Tibial nerve (tissue), 4 donors: ENCODE data around the gene TOM1L1. TPM values are rescaled to one million over a fixed set of nuclear protein-coding genes. Genes with fewer than 3 reads are reported as not detected.

Experiments used
- DNase-seq, 2 donors: peaks; one replicate each; pipeline ENCODE4 v3.0.0-alpha.2; 2019; ENCODE audit warnings: low spot score in 2 of 2
- H3K27ac ChIP-seq, 4 donors: fragments of 200-600 bp; sonication (generic) in 3 of 4; one replicate each; pipeline ENCODE4 v1.5.1; 2017 to 2019; ENCODE audit warnings: mild to moderate bottlenecking in 1 of 4
- H3K27me3 ChIP-seq, 2 donors: fragments of 200-600 bp; sonication (generic) in 1 of 2; one replicate each; pipeline versions ENCODE4 v1.5.1 to v1.6.0; 2017 to 2019
- H3K36me3 ChIP-seq, 3 donors: fragments of 200-600 bp; sonication (generic); one replicate each; pipeline ENCODE4 v1.5.1; 2018 to 2019
- H3K4me1 ChIP-seq, 4 donors: fragments of 200-600 bp; sonication (generic) in 3 of 4; one replicate each; pipeline ENCODE4 v1.5.1; 2017 to 2019
- H3K4me3 ChIP-seq, 4 donors: fragments of 200-600 bp; sonication (generic) in 3 of 4; one replicate each; pipeline ENCODE4 v1.5.1; 2017 to 2019; ENCODE audit warnings: mild to moderate bottlenecking in 1 of 4, moderate library complexity in 1 of 4
- H3K9me3 ChIP-seq, 4 donors: fragments of 200-600 bp; sonication (generic) in 3 of 4; one replicate each; pipeline ENCODE4 v1.5.1; 2017 to 2019
- EP300 ChIP-seq, 2 donors: sonication (generic); formaldehyde crosslinking; IDR thresholded peaks; one replicate each; pipeline ENCODE4 v1.6.1; 2017; ENCODE audit warnings: antibody characterized with exemption in 2 of 2, mild to moderate bottlenecking in 1 of 2
- POLR2A ChIP-seq, 2 donors: fragments of 450-650 bp; IDR thresholded peaks; one replicate each; pipeline ENCODE4 v1.6.1; 2017; ENCODE audit warnings: antibody characterized with exemption in 2 of 2, mild to moderate bottlenecking in 2 of 2, moderate library complexity in 2 of 2
- WGBS, 2 donors: methylation state at CpG; one replicate each; pipeline ENCODE4 v1.1.5; 2018; 5-methylcytosine and 5-hydroxymethylcytosine counted together
- total RNA-seq, 4 donors: library from RNA; depleted of rRNA; stranded (reverse); fragments of >200 nt; gene quantifications; one replicate each; pipeline ENCODE4 v1.1.0, GENCODE V29; 2016
- TF ChIP-seq, protein P1 (sequence below), 5 experiments: fragments of 200-600 bp in 3 of 5; fragments of 450-650 bp in 2 of 5; sonication (generic) in 3 of 5; IDR thresholded peaks; one replicate each; pipeline ENCODE4 v1.5.1; 2016 to 2019; ENCODE audit warnings: antibody characterized with exemption in 5 of 5, mild to moderate bottlenecking in 3 of 5, moderate library complexity in 2 of 5

The TOM1L1 gene
- total RNA-seq, 4 donors from 2014 or later = 8.6 to 27.4 (median 17.1) TPM

DNA sequence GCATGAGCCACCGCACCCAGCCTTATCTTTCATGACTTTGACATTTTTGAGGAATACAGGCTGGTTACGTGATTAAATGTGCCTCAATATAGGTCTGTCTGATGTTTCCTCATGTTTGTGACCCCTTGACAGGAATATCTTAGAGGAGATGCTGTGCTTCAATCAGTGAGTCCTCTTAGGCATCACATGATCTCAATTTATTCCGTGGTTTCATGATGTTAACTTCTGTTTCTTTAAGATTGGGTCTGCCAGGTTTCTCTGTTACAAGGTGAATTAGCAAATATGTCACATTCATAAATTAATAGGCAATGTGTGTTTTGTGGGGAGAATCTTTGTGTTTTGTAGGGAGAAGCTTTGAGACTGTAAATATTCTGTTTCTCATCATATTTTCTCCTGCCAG is 71.2 kb downstream of the TOM1L1 start:
- 95 to 99% methylated on average over 3 of the region's 3 CpGs for WGBS, 2 donors
- H3K36me3 ChIP-seq = no peaks in the 10 kb centered on the region
- H3K27me3 ChIP-seq = no peaks in the 10 kb centered on the region
- TF ChIP-seq EP300 (IDR thresholded peaks at IDR 0.05) (no peak), POLR2A (IDR thresholded peaks at IDR 0.05) (no peak)
- TF ChIP-seq, protein P1, sequence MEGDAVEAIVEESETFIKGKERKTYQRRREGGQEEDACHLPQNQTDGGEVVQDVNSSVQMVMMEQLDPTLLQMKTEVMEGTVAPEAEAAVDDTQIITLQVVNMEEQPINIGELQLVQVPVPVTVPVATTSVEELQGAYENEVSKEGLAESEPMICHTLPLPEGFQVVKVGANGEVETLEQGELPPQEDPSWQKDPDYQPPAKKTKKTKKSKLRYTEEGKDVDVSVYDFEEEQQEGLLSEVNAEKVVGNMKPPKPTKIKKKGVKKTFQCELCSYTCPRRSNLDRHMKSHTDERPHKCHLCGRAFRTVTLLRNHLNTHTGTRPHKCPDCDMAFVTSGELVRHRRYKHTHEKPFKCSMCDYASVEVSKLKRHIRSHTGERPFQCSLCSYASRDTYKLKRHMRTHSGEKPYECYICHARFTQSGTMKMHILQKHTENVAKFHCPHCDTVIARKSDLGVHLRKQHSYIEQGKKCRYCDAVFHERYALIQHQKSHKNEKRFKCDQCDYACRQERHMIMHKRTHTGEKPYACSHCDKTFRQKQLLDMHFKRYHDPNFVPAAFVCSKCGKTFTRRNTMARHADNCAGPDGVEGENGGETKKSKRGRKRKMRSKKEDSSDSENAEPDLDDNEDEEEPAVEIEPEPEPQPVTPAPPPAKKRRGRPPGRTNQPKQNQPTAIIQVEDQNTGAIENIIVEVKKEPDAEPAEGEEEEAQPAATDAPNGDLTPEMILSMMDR (IDR thresholded peaks at IDR 0.05) = no peak
- H3K27ac ChIP-seq = no peak overlapping the region
- H3K4me3 ChIP-seq = no peak overlapping the region
- DNase-seq = no peak
- peaks cover 0 to 22% (median 10%) of the 10 kb centered on the region in 4 donors for H3K4me1 ChIP-seq
- H3K9me3 ChIP-seq = no peaks in the 10 kb centered on the region

DNA sequence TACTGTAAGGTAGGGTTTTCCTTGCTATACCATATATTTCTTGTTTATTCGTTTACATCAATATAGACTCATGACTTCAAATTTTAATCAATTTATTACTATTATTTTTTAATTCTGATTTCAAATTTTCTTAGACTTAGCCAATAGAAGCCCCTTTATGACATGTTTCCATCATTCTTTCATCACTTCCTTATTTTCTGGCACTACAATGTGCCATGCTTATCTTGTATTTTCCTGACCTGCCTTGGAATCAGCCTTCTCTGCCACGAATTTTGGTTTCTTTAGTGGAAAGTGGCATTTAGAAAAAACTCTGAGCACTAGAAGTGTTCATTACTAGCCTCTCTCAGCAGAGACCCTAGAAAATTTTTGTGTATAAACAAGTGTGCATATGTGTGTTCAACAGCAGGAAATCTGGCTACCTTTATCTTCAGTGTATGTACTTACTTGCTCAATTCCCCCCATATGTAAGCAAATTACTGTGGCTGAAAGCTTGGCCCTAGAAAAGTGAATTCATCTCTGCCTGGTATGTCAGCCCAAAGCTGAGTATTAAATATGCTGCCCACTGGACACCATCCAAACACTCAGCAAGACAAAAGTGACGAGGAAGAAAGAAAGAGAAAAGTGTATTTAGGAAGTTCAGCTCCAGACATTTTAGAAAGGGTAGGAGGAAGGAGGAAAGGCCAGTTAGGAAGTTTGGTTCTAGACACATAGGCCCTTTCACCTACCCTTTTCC is 71.9 kb downstream of the TOM1L1 start:
- Histone ChIP-seq H3K4me3 (no peak overlapping the region), H3K36me3 (no peaks in the 10 kb centered on the region), H3K27me3 (no peaks in the 10 kb centered on the region), H3K4me1 (peaks cover 0 to 15% (median 5%) of the 10 kb centered on the region in 4 donors), H3K9me3 (no peaks in the 10 kb centered on the region), H3K27ac (no peak overlapping the region)
- DNase-seq = no peak
- TF ChIP-seq POLR2A (IDR thresholded peaks at IDR 0.05) (no peak), EP300 (IDR thresholded peaks at IDR 0.05) (no peak)
- TF ChIP-seq, protein P1 (IDR thresholded peaks at IDR 0.05) = no peak
- 73 to 77% methylated on average over 3 of the region's 3 CpGs for WGBS, 2 donors

DNA sequence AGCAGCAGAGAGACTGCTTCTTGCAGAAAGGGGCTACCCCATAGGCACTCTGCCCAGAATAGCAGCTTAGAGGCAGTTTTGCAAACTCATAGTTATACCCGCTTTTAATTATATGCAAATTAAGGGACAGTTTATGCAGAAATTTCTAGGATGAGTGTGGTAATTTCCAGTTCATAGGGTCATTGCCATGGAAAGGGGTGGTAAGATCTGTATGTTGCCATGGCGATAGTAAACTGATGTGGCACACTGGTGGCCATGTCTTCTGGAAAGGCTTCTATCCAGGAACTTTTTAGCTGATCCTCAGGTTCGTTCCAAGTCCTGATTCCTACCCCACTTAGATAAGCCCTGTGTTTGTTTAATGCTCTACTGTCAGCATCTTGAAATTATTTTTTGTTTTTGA is 74.1 kb downstream of the TOM1L1 start:
- Histone ChIP-seq H3K36me3 (no peaks in the 10 kb centered on the region), H3K27me3 (no peaks in the 10 kb centered on the region), H3K27ac (no peak overlapping the region), H3K4me1 (peaks cover 0 to 7% (median 2%) of the 10 kb centered on the region in 4 donors), H3K4me3 (no peak overlapping the region), H3K9me3 (no peaks in the 10 kb centered on the region)
- DNase-seq = no peak
- TF ChIP-seq, protein P1 (IDR thresholded peaks at IDR 0.05) = no peak
- TF ChIP-seq POLR2A (IDR thresholded peaks at IDR 0.05) (no peak), EP300 (IDR thresholded peaks at IDR 0.05) (no peak)
- 91% methylated on average over 3 of the region's 3 CpGs for WGBS, 2 donors

DNA sequence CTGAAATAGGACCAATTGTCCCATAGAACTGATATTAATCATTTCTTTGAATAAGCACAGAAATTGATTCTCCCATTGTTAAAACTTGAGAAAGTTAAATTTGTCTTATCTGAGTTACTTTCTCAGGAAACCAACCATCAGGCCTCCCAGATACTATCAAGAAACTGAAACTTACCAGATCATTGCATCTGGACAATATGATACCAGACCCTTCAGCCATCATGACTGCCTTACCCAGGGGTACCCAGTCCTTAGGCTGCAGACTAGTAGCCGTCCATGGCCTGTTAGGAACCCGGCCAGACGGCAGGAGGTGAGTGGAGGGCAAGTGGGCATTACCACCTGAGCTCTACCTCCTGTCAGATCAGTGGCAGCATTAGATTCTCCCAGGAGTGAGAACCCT is 75.7 kb downstream of the TOM1L1 start:
- Histone ChIP-seq H3K9me3 (peaks cover 0 to 9% (median 0%) of the 10 kb centered on the region in 4 donors), H3K27ac (no peak overlapping the region), H3K4me1 (peaks cover 0 to 3% (median 0%) of the 10 kb centered on the region in 4 donors), H3K27me3 (no peaks in the 10 kb centered on the region), H3K36me3 (no peaks in the 10 kb centered on the region), H3K4me3 (no peak overlapping the region)
- WGBS, 2 donors = 98% methylated on average over 3 of the region's 3 CpGs
- TF ChIP-seq POLR2A (IDR thresholded peaks at IDR 0.05) = no peak
- no peak for TF ChIP-seq EP300 (IDR thresholded peaks at IDR 0.05)
- TF ChIP-seq, protein P1 (IDR thresholded peaks at IDR 0.05) = no peak
- DNase-seq = no peak

DNA sequence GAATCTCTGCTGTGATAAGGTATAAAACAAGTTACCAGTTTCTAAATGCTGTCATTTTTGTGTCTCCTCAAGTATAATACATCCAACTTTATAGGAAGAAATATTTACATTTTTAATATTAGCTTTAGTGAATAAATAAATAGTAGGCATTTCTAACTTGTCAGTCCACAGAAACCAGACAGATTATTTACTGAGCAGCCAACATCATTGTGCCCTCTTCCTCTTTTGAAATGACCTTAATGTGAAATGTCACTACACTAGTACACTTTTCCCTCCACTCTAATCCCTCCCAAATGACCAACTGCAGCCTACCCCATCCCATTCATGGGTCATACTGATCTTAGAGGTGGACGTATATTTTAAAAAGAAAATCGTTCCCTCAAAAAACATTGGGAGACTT is 77.1 kb downstream of the TOM1L1 start:
- Histone ChIP-seq H3K27ac (no peak overlapping the region), H3K27me3 (no peaks in the 10 kb centered on the region), H3K36me3 (no peaks in the 10 kb centered on the region), H3K4me3 (no peak overlapping the region), H3K9me3 (peaks cover 0 to 9% (median 0%) of the 10 kb centered on the region in 4 donors), H3K4me1 (peaks cover 0 to 15% (median 4%) of the 10 kb centered on the region in 4 donors)
- 88 to 90% methylated on average over 2 of the region's 2 CpGs for WGBS, 2 donors
- TF ChIP-seq EP300 (IDR thresholded peaks at IDR 0.05) (no peak), POLR2A (IDR thresholded peaks at IDR 0.05) (no peak)
- TF ChIP-seq, protein P1 (IDR thresholded peaks at IDR 0.05) = no peak
- no peak for DNase-seq
